Stomach (tissue), 9 donors: ENCODE measurements around the gene FOXJ3. TPM values are rescaled to one million over a fixed set of nuclear protein-coding genes. Genes with fewer than 3 reads are reported as not detected.

Experiments used
- DNase-seq, 2 donors: peaks; one replicate each; pipeline versions ENCODE4 v3.0.0 to v3.0.0-alpha.2; 2013 to 2019
- H3K27ac ChIP-seq, 5 donors: fragments of 200-600 bp in 4 of 5; sonication (generic) in 4 of 5; one replicate each; pipeline ENCODE4 v1.5.1; 2013 to 2019; ENCODE audit warnings: mild to moderate bottlenecking in 1 of 5, moderate library complexity in 1 of 5
- H3K27me3 ChIP-seq, 3 donors: fragments of 200-600 bp; sonication (generic); one replicate each; pipeline ENCODE4 v1.5.1; 2017 to 2019; ENCODE audit warnings: mixed run types in 1 of 3
- H3K36me3 ChIP-seq, 4 donors: fragments of 200-600 bp; sonication (generic); 1 replicate in 3 of 4; 2 replicates in 1 of 4; pipeline ENCODE4 v1.5.1; 2016 to 2019
- H3K4me1 ChIP-seq, 4 donors: fragments of 200-600 bp; sonication (generic); one replicate each; pipeline ENCODE4 v1.5.1; 2016 to 2019
- H3K4me3 ChIP-seq, 4 donors: fragments of 200-600 bp; sonication (generic) in 3 of 4; one replicate each; pipeline ENCODE4 v1.5.1; 2016 to 2019; ENCODE audit warnings: mild to moderate bottlenecking in 1 of 4
- H3K9me3 ChIP-seq, 4 donors: fragments of 200-600 bp; sonication (generic); one replicate each; pipeline ENCODE4 v1.5.1; 2016 to 2019
- EP300 ChIP-seq: sonication (generic); formaldehyde crosslinking; IDR thresholded peaks from one replicate; pipeline ENCODE4 v1.6.1; 2017; ENCODE audit warnings: antibody characterized with exemption
- POLR2A ChIP-seq, 4 donors: fragments of 450-650 bp; IDR thresholded peaks; one replicate each; pipeline ENCODE4 v1.6.1; 2016; ENCODE audit warnings: antibody characterized with exemption in 4 of 4, control low read depth in 2 of 4, mild to moderate bottlenecking in 1 of 4, moderate library complexity in 1 of 4
- POLR2AphosphoS5 ChIP-seq, 3 donors: sonication (generic); formaldehyde crosslinking; IDR thresholded peaks; one replicate each; pipeline ENCODE4 v1.6.1; 2016; ENCODE audit warnings: antibody characterized with exemption in 3 of 3
- WGBS, 5 donors: extraction: QIAGEN DNeasy Blood & Tissue Kit in 3 of 5; methylation state at CpG; one replicate each; pipeline versions ENCODE4 v1.1.5 to v1.1.7; 2013 to 2018; 5-methylcytosine and 5-hydroxymethylcytosine counted together
- intact Hi-C: fragments of 100-400 bp; cut with DNase I; formaldehyde crosslinking; loops from one replicate; pipeline ENCODE4 v1.15.1; 2023; ENCODE audit warnings: low total_unique reads
- polyA plus RNA-seq, 3 donors: library from polyadenylated mRNA; stranded (reverse); fragments of 200-250 nt; gene quantifications; one replicate each; pipeline ENCODE4 v1.2.3, GENCODE V29; 2013
- total RNA-seq, 5 donors: library from RNA; depleted of rRNA; stranded (reverse); fragments of >200 nt; gene quantifications; one replicate each; pipeline versions ENCODE4 v1.1.0 to v1.2.3, GENCODE V29; 2014 to 2016
- TF ChIP-seq, protein P1 (sequence below), 7 experiments: fragments of 450-650 bp in 4 of 7; fragments of 200-600 bp in 3 of 7; sonication (generic) in 3 of 7; IDR thresholded peaks; one replicate each; pipeline ENCODE4 v1.5.1; 2016 to 2019; ENCODE audit warnings: antibody characterized with exemption in 7 of 7, control low read depth in 2 of 7, mild to moderate bottlenecking in 1 of 7
- donor health status: healthy with polysubstance abuse.
- donor health status: Bipolar disorder and iron deficiency.
- donor health status: healthy.

Gene FOXJ3
- total and polyA plus RNA-seq, 8 donors: 8.3 to 57.3 (median 12.3) TPM

DNA sequence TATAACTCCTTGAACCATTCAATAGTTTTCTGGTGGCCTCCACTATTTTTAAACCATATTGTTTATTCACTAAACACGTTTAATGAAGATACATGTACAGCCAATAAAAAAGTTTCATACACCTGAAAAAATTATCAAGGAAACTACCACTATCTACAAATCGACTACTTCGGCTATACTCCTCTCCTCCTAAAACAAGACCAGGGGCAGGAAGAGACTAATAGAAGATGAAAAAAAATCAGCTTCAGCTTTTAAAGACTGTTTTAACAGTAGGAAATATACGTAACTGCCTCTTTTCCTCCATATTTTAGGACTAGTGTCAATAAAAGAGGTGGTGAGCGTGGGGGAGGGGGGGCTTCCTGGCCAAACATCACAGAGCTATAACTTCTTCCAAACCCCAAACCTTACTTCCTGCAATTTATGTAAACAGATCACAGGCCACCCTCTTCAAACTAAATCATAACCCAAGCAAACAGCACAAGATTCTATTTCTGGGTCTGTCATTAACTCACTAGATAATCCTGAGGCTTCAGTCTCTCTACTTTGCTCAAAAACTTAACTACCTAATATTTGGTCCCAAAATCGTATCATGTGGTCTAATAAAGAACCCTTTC lies 15.1 kb downstream of the FOXJ3 start:
- no peak overlapping the region for H3K4me3 ChIP-seq
- H3K4me1 ChIP-seq: peaks cover 25 to 95% (median 67%) of the 10 kb centered on the region in 4 donors
- H3K27me3 ChIP-seq: no peaks in the 10 kb centered on the region
- TF ChIP-seq POLR2A (IDR thresholded peaks at IDR 0.05): no peak
- TF ChIP-seq, protein P1, sequence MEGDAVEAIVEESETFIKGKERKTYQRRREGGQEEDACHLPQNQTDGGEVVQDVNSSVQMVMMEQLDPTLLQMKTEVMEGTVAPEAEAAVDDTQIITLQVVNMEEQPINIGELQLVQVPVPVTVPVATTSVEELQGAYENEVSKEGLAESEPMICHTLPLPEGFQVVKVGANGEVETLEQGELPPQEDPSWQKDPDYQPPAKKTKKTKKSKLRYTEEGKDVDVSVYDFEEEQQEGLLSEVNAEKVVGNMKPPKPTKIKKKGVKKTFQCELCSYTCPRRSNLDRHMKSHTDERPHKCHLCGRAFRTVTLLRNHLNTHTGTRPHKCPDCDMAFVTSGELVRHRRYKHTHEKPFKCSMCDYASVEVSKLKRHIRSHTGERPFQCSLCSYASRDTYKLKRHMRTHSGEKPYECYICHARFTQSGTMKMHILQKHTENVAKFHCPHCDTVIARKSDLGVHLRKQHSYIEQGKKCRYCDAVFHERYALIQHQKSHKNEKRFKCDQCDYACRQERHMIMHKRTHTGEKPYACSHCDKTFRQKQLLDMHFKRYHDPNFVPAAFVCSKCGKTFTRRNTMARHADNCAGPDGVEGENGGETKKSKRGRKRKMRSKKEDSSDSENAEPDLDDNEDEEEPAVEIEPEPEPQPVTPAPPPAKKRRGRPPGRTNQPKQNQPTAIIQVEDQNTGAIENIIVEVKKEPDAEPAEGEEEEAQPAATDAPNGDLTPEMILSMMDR (IDR thresholded peaks at IDR 0.05): no peak
- no peak for TF ChIP-seq EP300
- TF ChIP-seq POLR2AphosphoS5 (IDR thresholded peaks at IDR 0.05): no peak
- H3K27ac ChIP-seq: peak overlapping the region in 3 of 5 donors; percentile 48 to 59 (median 53)
- intact Hi-C loops: no loop called here
- no peaks in the 10 kb centered on the region for H3K36me3 ChIP-seq
- WGBS, 5 donors: 30 to 42% (median 35%) methylated on average over 6 of the region's 6 CpGs
- no peaks in the 10 kb centered on the region for H3K9me3 ChIP-seq
- peak in 1 of 2 donors; percentile 33 for DNase-seq

DNA sequence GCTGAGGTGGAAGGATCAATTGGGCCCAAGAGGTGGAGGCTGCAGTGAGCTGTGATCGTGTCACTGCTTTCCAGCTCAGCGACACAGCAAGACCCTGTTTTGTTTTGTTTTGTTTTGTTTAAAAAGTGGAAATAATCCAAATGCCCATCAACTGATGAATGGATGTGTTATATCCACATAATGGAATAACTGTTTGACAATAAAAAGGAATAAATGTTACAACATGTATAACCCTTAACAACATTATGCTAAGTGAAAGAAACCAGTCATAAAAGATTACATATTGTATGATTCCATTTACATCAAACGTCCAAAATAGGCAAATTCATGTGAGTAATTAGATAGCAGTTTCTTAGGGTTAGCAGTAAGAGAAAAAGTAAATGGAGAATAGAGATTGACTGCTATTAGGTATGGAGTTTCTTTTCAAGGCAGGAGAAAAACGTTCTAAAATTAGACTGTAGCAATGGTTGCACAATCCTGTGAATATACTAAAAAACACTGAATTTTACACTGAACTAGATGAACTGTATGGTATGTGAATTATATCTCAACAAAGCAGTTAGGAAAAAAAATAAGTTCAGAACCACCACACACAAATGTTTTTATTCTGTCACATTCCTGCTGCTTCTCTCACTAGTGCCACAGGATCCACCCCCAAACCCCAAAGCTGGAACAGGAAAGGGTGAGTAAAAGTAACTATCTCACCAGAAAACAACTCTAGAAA lies 15.7 kb downstream of the FOXJ3 start:
- Histone ChIP-seq H3K4me3 (no peak overlapping the region), H3K9me3 (no peaks in the 10 kb centered on the region), H3K36me3 (no peaks in the 10 kb centered on the region), H3K27me3 (no peaks in the 10 kb centered on the region), H3K27ac (peak overlapping the region in 4 of 5 donors; percentile 45 to 59 (median 50)), H3K4me1 (peaks cover 32 to 95% (median 70%) of the 10 kb centered on the region in 4 donors)
- no peak for DNase-seq
- no peak for TF ChIP-seq POLR2A (IDR thresholded peaks at IDR 0.05)
- TF ChIP-seq, protein P1 (IDR thresholded peaks at IDR 0.05): no peak
- TF ChIP-seq POLR2AphosphoS5 (IDR thresholded peaks at IDR 0.05): no peak
- no peak for TF ChIP-seq EP300
- intact Hi-C loops: no loop called here
- WGBS, 5 donors: 41 to 56% (median 48%) methylated on average over 4 of the region's 4 CpGs

DNA sequence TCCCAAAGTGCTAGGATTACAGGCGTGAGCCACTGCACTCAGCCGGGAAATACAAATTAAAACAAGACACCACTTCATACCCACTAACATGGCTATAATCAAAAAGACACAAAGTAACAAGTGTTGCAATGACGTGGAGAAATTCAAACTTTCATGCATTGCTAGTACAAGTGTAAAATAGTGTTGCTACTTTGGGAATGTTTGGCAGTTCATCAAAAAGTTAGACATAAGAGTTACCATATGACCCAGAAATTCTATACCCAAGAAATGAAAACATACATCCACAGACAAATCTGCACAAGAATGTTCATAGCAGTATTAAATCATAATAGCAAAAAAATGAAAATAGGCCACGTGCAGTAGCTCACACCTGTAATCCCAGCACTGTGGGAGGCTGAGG lies 16.4 kb downstream of the FOXJ3 start:
- no peak for DNase-seq
- Histone ChIP-seq H3K36me3 (no peaks in the 10 kb centered on the region), H3K4me3 (no peak overlapping the region), H3K9me3 (no peaks in the 10 kb centered on the region), H3K27ac (peak overlapping the region in 2 of 5 donors; percentile 53 to 59), H3K27me3 (no peaks in the 10 kb centered on the region), H3K4me1 (peaks cover 36 to 99% (median 77%) of the 10 kb centered on the region in 4 donors)
- no peak for TF ChIP-seq POLR2A (IDR thresholded peaks at IDR 0.05)
- TF ChIP-seq POLR2AphosphoS5 (IDR thresholded peaks at IDR 0.05): no peak
- TF ChIP-seq, protein P1 (IDR thresholded peaks at IDR 0.05): no peak
- no peak for TF ChIP-seq EP300
- 91 to 94% (median 92%) methylated on average over 4 of the region's 4 CpGs for WGBS, 5 donors
- intact Hi-C loops: no loop called here

DNA sequence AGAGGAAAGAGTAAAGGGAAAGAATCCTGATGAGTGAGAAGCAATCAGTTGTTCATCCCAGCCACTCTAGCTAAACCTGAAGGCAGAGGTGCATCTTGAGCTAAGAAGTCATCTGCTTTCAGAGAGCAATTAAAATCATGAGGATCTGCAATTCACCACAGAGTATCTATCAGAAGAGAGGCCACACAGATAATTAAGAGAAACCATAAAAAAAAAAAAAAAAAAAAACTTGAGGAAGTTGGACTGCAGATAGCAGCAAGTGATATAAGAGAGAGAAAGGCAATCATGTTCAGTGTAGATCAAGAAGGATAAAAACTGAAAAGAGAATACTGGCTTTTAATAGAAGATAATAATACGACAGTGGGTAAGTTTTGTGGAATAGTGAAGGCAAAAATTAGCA lies 17.7 kb downstream of the FOXJ3 start:
- no peaks in the 10 kb centered on the region for H3K27me3 ChIP-seq
- H3K4me1 ChIP-seq: peaks cover 49 to 99% (median 81%) of the 10 kb centered on the region in 4 donors
- TF ChIP-seq EP300 (no peak), POLR2A (IDR thresholded peaks at IDR 0.05) (no peak), POLR2AphosphoS5 (IDR thresholded peaks at IDR 0.05) (no peak)
- no peak overlapping the region for H3K27ac ChIP-seq
- no peaks in the 10 kb centered on the region for H3K9me3 ChIP-seq
- intact Hi-C loops: no loop called here
- H3K36me3 ChIP-seq: no peaks in the 10 kb centered on the region
- H3K4me3 ChIP-seq: no peak overlapping the region
- no peak for DNase-seq
- WGBS, 5 donors: 80 to 90% (median 87%) methylated on average over 1 of the region's 1 CpG
